B cell (primary cell): Measurements from ENCODE around the gene PGM2. TPM values are rescaled to one million over a fixed set of nuclear protein-coding genes. Genes with fewer than 3 reads are reported as not detected.

Experiments used
- ATAC-seq: fragments of 200-7000 bp; cut with Tn5 transposase; one replicate; pipeline ENCODE4 v1.10.0; 2021; ENCODE audit warnings: low read depth, mild to moderate bottlenecking, moderate number of reproducible peaks, moderate library complexity
- CTCF ChIA-PET: fragments of 350-600 bp; sonication (Branson Sonifier 250); formaldehyde crosslinking; loops from one replicate; lab custom pipeline; 2021; ENCODE audit warnings: antibody characterized with exemption, inconsistent platforms; lab: Charles Lee
- POLR2A ChIA-PET: fragments of 350-600 bp; sonication (Branson Sonifier 250); formaldehyde crosslinking; loops from one replicate; lab custom pipeline; 2021; ENCODE audit warnings: antibody characterized with exemption; lab: Charles Lee
- DNase-seq: peaks from one replicate; pipeline ENCODE4 v3.0.0; 2013
- H2AFZ ChIP-seq: 2 replicates; pipeline ENCODE4 v1.6.1; 2012; ENCODE audit warnings: mild to moderate bottlenecking, low read depth, low read length; ENCODE audit not compliant: insufficient read depth, poor library complexity, severe bottlenecking
- H3K27ac ChIP-seq, 2 donors: 1 replicate in 1 of 2; 2 replicates in 1 of 2; pipeline ENCODE4 v1.5.1; 2012 to 2013; ENCODE audit warnings: low read length in 2 of 2, mild to moderate bottlenecking in 2 of 2, moderate library complexity in 1 of 2
- H3K27me3 ChIP-seq, 4 experiments: fragments of 200-600 bp in 1 of 4; sonication (generic) in 1 of 4; replicated peaks in 1 of 4; 1 replicate in 2 of 4; 2 replicates in 2 of 4; pipeline versions ENCODE4 v1.6.1 to v1.7.0; 2013 to 2016; ENCODE audit warnings: low read length in 3 of 4, mild to moderate bottlenecking in 2 of 4, mixed read lengths in 1 of 4, moderate library complexity in 1 of 4; ENCODE audit not compliant: insufficient read depth in 4 of 4, control insufficient read depth in 3 of 4; ENCODE audit errors: control extremely low read depth in 1 of 4
- H3K36me3 ChIP-seq, 2 experiments: replicated peaks in 1 of 2; 1 replicate in 1 of 2; 2 replicates in 1 of 2; pipeline versions ENCODE4 v1.6.1 to v1.7.1; 2013; ENCODE audit warnings: low read length in 1 of 2; ENCODE audit not compliant: insufficient read depth in 2 of 2, control insufficient read depth in 1 of 2; ENCODE audit errors: control extremely low read depth in 1 of 2, extremely low read depth in 1 of 2
- H3K4me1 ChIP-seq, 2 donors: fragments of 200-600 bp in 1 of 2; sonication (generic) in 1 of 2; 1 replicate in 1 of 2; 2 replicates in 1 of 2; pipeline versions ENCODE4 v1.5.1 to v1.6.1; 2013 to 2017; ENCODE audit warnings: low read length in 2 of 2; ENCODE audit not compliant: control insufficient read depth in 2 of 2, insufficient read depth in 2 of 2
- H3K4me2 ChIP-seq: replicated peaks from 2 replicates; pipeline ENCODE3; 2012; ENCODE audit warnings: mild to moderate bottlenecking, low read depth, low read length; ENCODE audit not compliant: poor library complexity, severe bottlenecking
- H3K4me3 ChIP-seq, 5 experiments: fragments of 200-600 bp in 1 of 5; sonication (generic) in 1 of 5; 1 replicate in 3 of 5; 2 replicates in 2 of 5; pipeline versions ENCODE4 v1.5.1 to v1.7.0; 2011 to 2016; ENCODE audit warnings: low read length in 4 of 5, mild to moderate bottlenecking in 4 of 5, low read depth in 2 of 5, control low read depth in 1 of 5, moderate library complexity in 1 of 5; ENCODE audit not compliant: insufficient read depth in 1 of 5; ENCODE audit errors: control extremely low read depth in 1 of 5, extremely low read depth in 1 of 5
- H3K79me2 ChIP-seq: fragments of 200-600 bp; sonication (generic); one replicate; pipeline ENCODE4 v1.6.0; 2016; ENCODE audit warnings: low read length; ENCODE audit not compliant: control insufficient read depth, insufficient read depth
- H3K9ac ChIP-seq: fragments of 200-600 bp; sonication (generic); 2 replicates; pipeline ENCODE4 v1.6.1; 2017; ENCODE audit warnings: mild to moderate bottlenecking, low read length, moderate library complexity
- H3K9me3 ChIP-seq, 3 donors: one replicate each; pipeline versions ENCODE4 v1.6.1 to v1.7.1; 2013; ENCODE audit warnings: low read length in 2 of 3; ENCODE audit not compliant: control insufficient read depth in 2 of 3, insufficient read depth in 1 of 3; ENCODE audit errors: control extremely low read depth in 1 of 3
- H4K20me1 ChIP-seq: 2 replicates; pipeline ENCODE4 v1.6.0; 2012; ENCODE audit warnings: mild to moderate bottlenecking, low read length; ENCODE audit not compliant: insufficient read depth, control insufficient read depth, poor library complexity, severe bottlenecking
- H3K27ac Mint-ChIP-seq: one replicate; pipeline ENCODE4 v1.8.0; 2021; ENCODE audit warnings: mixed read lengths
- H3K27me3 Mint-ChIP-seq: one replicate; pipeline ENCODE4 v1.8.0; 2021; ENCODE audit warnings: mixed read lengths
- H3K4me1 Mint-ChIP-seq: one replicate; pipeline ENCODE4 v1.8.0; 2021; ENCODE audit warnings: mixed read lengths
- H3K4me3 Mint-ChIP-seq: one replicate; pipeline ENCODE4 v1.8.0; 2021; ENCODE audit warnings: mixed read lengths
- H3K9me3 Mint-ChIP-seq: one replicate; pipeline ENCODE4 v1.8.0; 2022; ENCODE audit warnings: mixed read lengths; ENCODE audit not compliant: insufficient read depth
- CTCF ChIP-seq: fragments of 200-600 bp; IDR thresholded peaks from one replicate; pipeline ENCODE4 v1.8.0; 2022; ENCODE audit warnings: antibody characterized with exemption, mild to moderate bottlenecking
- EZH2 ChIP-seq: IDR thresholded peaks from 2 replicates; pipeline ENCODE4 v1.6.1; 2012; ENCODE audit warnings: borderline replicate concordance, low read depth, mild to moderate bottlenecking, moderate library complexity, low read length; ENCODE audit not compliant: insufficient read depth, poor library complexity, severe bottlenecking
- WGBS: methylation state at CpG from one replicate; pipeline ENCODE4 v1.1.5; 2013; ENCODE audit warnings: missing lambda C conversion rate; ENCODE audit not compliant: insufficient coverage; 5-methylcytosine and 5-hydroxymethylcytosine counted together
- intact Hi-C: fragments of 100-400 bp; cut with micrococcal nuclease; formaldehyde crosslinking; loops from one replicate; pipeline ENCODE4 v1.10.0; 2022
- polyA plus RNA-seq: library from polyadenylated mRNA; depleted of rRNA; stranded (reverse); fragments of >200 nt; gene quantifications from 2 replicates; pipeline ENCODE4 v1.2.3, GENCODE V29; 2012
- total RNA-seq, 2 donors: library from RNA; stranded (reverse); fragments of 120-200 nt in 1 of 2; gene quantifications; 1 replicate in 1 of 2; 2 replicates in 1 of 2; pipeline versions ENCODE4 v1.2.3 to v1.2.4, GENCODE V29; 2013 to 2022

The PGM2 gene
- total and polyA plus RNA-seq, 2 donors (not counting 1 experiment from before 2014, with no cell fraction given) = 5.3 to 20.9 TPM

GRCh38 chr4:37868238-37868637 is 41.8 kb downstream of the PGM2 start:
- H3K36me3 ChIP-seq = peaks cover 0 to 5% of the 10 kb centered on the region in 2 experiments
- DNase-seq (no peak), ATAC-seq (no peak)
- no peak overlapping the region for H3K4me3 ChIP-seq
- WGBS = 100% methylated on average over 4 of the region's 4 CpGs
- no peaks in the 10 kb centered on the region for H3K27me3 Mint-ChIP-seq
- no peaks in the 10 kb centered on the region for H4K20me1 ChIP-seq
- CTCF ChIA-PET = no interaction called here
- no peak overlapping the region for H3K4me2 ChIP-seq
- H3K4me1 Mint-ChIP-seq = peaks cover 20% of the 10 kb centered on the region
- POLR2A ChIA-PET = no interaction called here
- H3K27ac Mint-ChIP-seq = no peak overlapping the region
- peaks cover 11 to 12% of the 10 kb centered on the region in 2 donors for H3K4me1 ChIP-seq
- TF ChIP-seq CTCF = no peak
- no peak for TF ChIP-seq EZH2
- H3K4me3 Mint-ChIP-seq = no peak overlapping the region
- H3K9me3 ChIP-seq = no peaks in the 10 kb centered on the region
- intact Hi-C loops = no loop called here
- no peak overlapping the region for H3K9ac ChIP-seq
- no peak overlapping the region for H3K27ac ChIP-seq
- no peaks in the 10 kb centered on the region for H3K27me3 ChIP-seq
- H2AFZ ChIP-seq = no peak overlapping the region
- no peaks in the 10 kb centered on the region for H3K9me3 Mint-ChIP-seq
- H3K79me2 ChIP-seq = no peaks in the 10 kb centered on the region

- H3K27ac Mint-ChIP-seq = no peak overlapping the region
- TF ChIP-seq CTCF = peak; percentile 10
- TF ChIP-seq EZH2 = no peak
These were observed 46.0 kb downstream of the PGM2 start for GRCh38 chr4:37872310-37872988.

More at GRCh38 chr4:37872310-37872988, 46.0 kb downstream of the PGM2 start:
- ChIA-PET POLR2A (no interaction called here), CTCF (no interaction called here)
- H3K4me3 Mint-ChIP-seq = no peak overlapping the region
- H3K27me3 ChIP-seq = no peaks in the 10 kb centered on the region
- peaks cover under 1 to 1% of the 10 kb centered on the region in 2 experiments for H3K36me3 ChIP-seq
- peaks cover 4% of the 10 kb centered on the region for H3K4me1 Mint-ChIP-seq
- H3K9me3 ChIP-seq = no peaks in the 10 kb centered on the region
- H3K4me3 ChIP-seq = no peak overlapping the region
- H3K27ac ChIP-seq = no peak overlapping the region
- WGBS = no CpG with 5 or more reads among the region's 1 CpG
- H3K79me2 ChIP-seq = no peaks in the 10 kb centered on the region
- no peak overlapping the region for H3K4me2 ChIP-seq
- no peak for ATAC-seq
- no peak for DNase-seq
- H3K9me3 Mint-ChIP-seq = no peaks in the 10 kb centered on the region
- H3K4me1 ChIP-seq = no peaks in the 10 kb centered on the region
- H2AFZ ChIP-seq = no peak overlapping the region
- no peak overlapping the region for H3K9ac ChIP-seq
- intact Hi-C loops = no loop called here
- no peaks in the 10 kb centered on the region for H4K20me1 ChIP-seq
- H3K27me3 Mint-ChIP-seq = no peaks in the 10 kb centered on the region
